GM23338 (cell line): Measurements from ENCODE around the gene YTHDF2. TPM values are rescaled to one million over a fixed set of nuclear protein-coding genes. Genes with fewer than 3 reads are reported as not detected.

Source experiments
- ATAC-seq: fragments of 200-7000 bp; cut with Tn5 transposase; 3 replicates; pipeline ENCODE4 v1.9.1; 2020
- DNase-seq: peaks from one replicate; pipeline ENCODE4 v3.0.0-alpha.2; 2015; ENCODE audit warnings: low spot score
- H2AFZ ChIP-seq: fragments of 200-600 bp; sonication (generic); 2 replicates; pipeline ENCODE4 v1.8.0; 2016; ENCODE audit warnings: antibody characterized with exemption, mild to moderate bottlenecking, moderate library complexity
- H3F3A ChIP-seq: fragments of 200-600 bp; sonication (generic); replicated peaks from 2 replicates; pipeline ENCODE4 v1.8.0; 2017; ENCODE audit warnings: antibody characterized with exemption, mixed run types, low read depth
- H3K27ac ChIP-seq: fragments of 200-600 bp; sonication (generic); 2 replicates; pipeline ENCODE4 v1.6.1; 2016; ENCODE audit warnings: low read depth
- H3K27me3 ChIP-seq: fragments of 200-600 bp; sonication (generic); 2 replicates; pipeline ENCODE4 v1.8.0; 2016; ENCODE audit warnings: mild to moderate bottlenecking, mixed run types, moderate library complexity; ENCODE audit not compliant: insufficient read depth
- H3K36me3 ChIP-seq: fragments of 200-600 bp; sonication (generic); 2 replicates; pipeline ENCODE4 v1.8.0; 2016; ENCODE audit warnings: mild to moderate bottlenecking; ENCODE audit not compliant: insufficient read depth
- H3K4me1 ChIP-seq: fragments of 200-600 bp; sonication (generic); 2 replicates; pipeline ENCODE4 v1.8.0; 2016; ENCODE audit warnings: mild to moderate bottlenecking, moderate library complexity; ENCODE audit not compliant: insufficient read depth
- H3K4me2 ChIP-seq: fragments of 200-600 bp; sonication (generic); 2 replicates; pipeline ENCODE4 v1.7.1; 2017; ENCODE audit warnings: mixed run types
- H3K4me3 ChIP-seq: fragments of 200-600 bp; sonication (generic); 2 replicates; pipeline ENCODE4 v1.6.1; 2016; ENCODE audit warnings: mixed run types
- H3K79me2 ChIP-seq: fragments of 200-600 bp; sonication (generic); replicated peaks from 2 replicates; pipeline ENCODE4 v1.8.0; 2017; ENCODE audit warnings: mild to moderate bottlenecking; ENCODE audit not compliant: insufficient read depth
- H3K9me2 ChIP-seq: fragments of 200-600 bp; sonication (generic); 2 replicates; pipeline ENCODE4 v1.8.0; 2017; ENCODE audit not compliant: insufficient read depth
- H4K20me1 ChIP-seq: fragments of 200-600 bp; sonication (generic); replicated peaks from 2 replicates; pipeline ENCODE4 v1.8.0; 2017; ENCODE audit warnings: mild to moderate bottlenecking; ENCODE audit not compliant: insufficient read depth
- H3K27ac Mint-ChIP-seq: 2 replicates; pipeline ENCODE4 v1.8.0; 2020; ENCODE audit warnings: inconsistent platforms, mild to moderate bottlenecking, moderate library complexity, mixed read lengths
- H3K27me3 Mint-ChIP-seq: 3 replicates; pipeline ENCODE4 v1.8.0; 2022; ENCODE audit warnings: low read depth, mild to moderate bottlenecking, moderate library complexity, mixed read lengths, inconsistent platforms; ENCODE audit not compliant: insufficient read depth, poor library complexity
- H3K36me3 Mint-ChIP-seq: 3 replicates; pipeline ENCODE4 v1.8.0; 2021; ENCODE audit warnings: low read depth, mild to moderate bottlenecking, inconsistent platforms, moderate library complexity, mixed read lengths
- H3K4me1 Mint-ChIP-seq: 3 replicates; pipeline ENCODE4 v1.8.0; 2020; ENCODE audit warnings: mild to moderate bottlenecking, inconsistent platforms, mixed read lengths
- H3K4me3 Mint-ChIP-seq: 3 replicates; pipeline ENCODE4 v1.8.0; 2021; ENCODE audit warnings: moderate library complexity, mild to moderate bottlenecking, inconsistent platforms, mixed read lengths
- H3K9me3 Mint-ChIP-seq: 3 replicates; pipeline ENCODE4 v1.8.0; 2020; ENCODE audit warnings: moderate library complexity, mild to moderate bottlenecking, inconsistent platforms, mixed read lengths
- CREB1 ChIP-seq: fragments of 250-450 bp; sonication (Bioruptor Pico); IDR thresholded peaks from 2 replicates; pipeline ENCODE4 v1.5.0; 2020; ENCODE audit warnings: low read depth, mild to moderate bottlenecking, moderate library complexity
- CTCF ChIP-seq, 2 experiments: fragments of 200-600 bp in 1 of 2; sonication (generic) in 1 of 2; conservative IDR thresholded peaks; 2 replicates each; pipeline versions ENCODE4 v1.5.1 to v1.6.1; 2016 to 2017; ENCODE audit warnings: antibody characterized with exemption in 2 of 2, low read depth in 2 of 2, mild to moderate bottlenecking in 2 of 2, moderate library complexity in 1 of 2
- ETS1 ChIP-seq: IDR thresholded peaks from 2 replicates; pipeline ENCODE4 v1.6.1; 2016; ENCODE audit warnings: antibody characterized with exemption
- EZH2phosphoT487 ChIP-seq: fragments of 200-600 bp; sonication (generic); IDR thresholded peaks from one replicate; pipeline ENCODE4 v1.8.1; 2018; ENCODE audit warnings: antibody characterized with exemption; ENCODE audit not compliant: unreplicated experiment
- POLR2AphosphoS5 ChIP-seq: IDR thresholded peaks from 2 replicates; pipeline ENCODE4 v1.6.1; 2016; ENCODE audit warnings: antibody characterized with exemption, low read depth
- REST ChIP-seq: IDR thresholded peaks from one replicate; pipeline ENCODE4 v1.6.1; 2018; ENCODE audit warnings: antibody characterized with exemption; ENCODE audit not compliant: unreplicated experiment
- ZNF114 ChIP-seq: fragments of 250-450 bp; sonication (Bioruptor Pico); IDR thresholded peaks from 2 replicates; pipeline ENCODE4 v1.5.0; 2020; ENCODE audit warnings: mild to moderate bottlenecking, moderate library complexity
- ZNF331 ChIP-seq: fragments of 250-450 bp; sonication (Bioruptor Pico); IDR thresholded peaks from 2 replicates; pipeline ENCODE4 v1.5.0; 2020; ENCODE audit warnings: low read depth, mild to moderate bottlenecking, moderate library complexity
- polyA plus RNA-seq: library from polyadenylated mRNA; unstranded; fragments of >200 nt; fragmentation: Nextera tagmentation; extraction: Ambion mirVana; gene quantifications from 2 replicates; pipeline ENCODE4 v1.2.1, GENCODE V29; 2016
- total RNA-seq: library from RNA; depleted of rRNA; stranded (reverse); fragments of >200 nt; shearing (Covaris generic); gene quantifications from 2 replicates; pipeline ENCODE4 v1.2.3, GENCODE V29; 2014

YTHDF2 gene
- total and polyA plus RNA-seq, 2 experiments from 2014 or later, result 130 to 169 TPM

- TF ChIP-seq REST (no peak), EZH2phosphoT487 (no peak), ZNF114 (CRISPR knock-in tag) (no peak)
Measured at GRCh38 chr1:28813931-28814465, 77.3 kb downstream of the YTHDF2 start (continued).

- DNase-seq (peak; percentile 24), ATAC-seq (peak; percentile 12)
- H3K36me3 ChIP-seq, result no peaks in the 10 kb centered on the region
- Mint-ChIP-seq H3K27ac (no peak overlapping the region), H3K27me3 (peaks cover 32% of the 10 kb centered on the region), H3K9me3 (peaks cover 3% of the 10 kb centered on the region; the same call in 1 of the 3 replicates), H3K4me1 (peaks cover 15% of the 10 kb centered on the region), H3K4me3 (no peak overlapping the region), H3K36me3 (no peaks in the 10 kb centered on the region)
- no peak overlapping the region for H3K27ac ChIP-seq
- H3K4me1 ChIP-seq, result peaks cover 4% of the 10 kb centered on the region
- H3K9me2 ChIP-seq, result no peaks in the 10 kb centered on the region
- peaks cover 15% of the 10 kb centered on the region for H3F3A ChIP-seq
- no peaks in the 10 kb centered on the region for H3K79me2 ChIP-seq
- peaks cover 34% of the 10 kb centered on the region for H3K27me3 ChIP-seq
- no peak overlapping the region for H3K4me3 ChIP-seq
- H3K4me2 ChIP-seq, result no peak overlapping the region
- no peak overlapping the region for H2AFZ ChIP-seq
- no peaks in the 10 kb centered on the region for H4K20me1 ChIP-seq
- TF ChIP-seq ZNF331 (CRISPR knock-in tag), result no peak
- no peak for TF ChIP-seq POLR2AphosphoS5
- no peak for TF ChIP-seq REST
- no peak for TF ChIP-seq EZH2phosphoT487
- TF ChIP-seq ZNF114 (CRISPR knock-in tag), result no peak
- TF ChIP-seq ETS1, result no peak
- no peak for TF ChIP-seq CREB1 (CRISPR knock-in tag)
- TF ChIP-seq CTCF (conservative IDR thresholded peaks at IDR 0.05; ENCODE audit: low read depth in 2 of 2), result no peak
Measured at GRCh38 chr1:28815533-28816185, 78.9 kb downstream of the YTHDF2 start.
